NCI-H510A (cell line): ENCODE measurements around the gene ERBB2.
A peak's percentile ranks its signal among the peaks of the same experiment; 100 is the strongest.
"Not testable (repeated sequence)": the region's sequence is repeated elsewhere in the genome, so short reads cannot be mapped to it uniquely, and the experiment has no call there.

ENCODE experiments used
- DNase-seq: peaks from one replicate; lab custom pipeline; 2025; lab: John Stamatoyannopoulos, UW

Gene ERBB2

GRCh38 chr17:39745335-39746144 is 45.7 kb downstream of the ERBB2 start:
- DNase-seq: no peak

GRCh38 chr17:39746145-39746461 is 46.2 kb downstream of the ERBB2 start:
- no peak for DNase-seq

DNA sequence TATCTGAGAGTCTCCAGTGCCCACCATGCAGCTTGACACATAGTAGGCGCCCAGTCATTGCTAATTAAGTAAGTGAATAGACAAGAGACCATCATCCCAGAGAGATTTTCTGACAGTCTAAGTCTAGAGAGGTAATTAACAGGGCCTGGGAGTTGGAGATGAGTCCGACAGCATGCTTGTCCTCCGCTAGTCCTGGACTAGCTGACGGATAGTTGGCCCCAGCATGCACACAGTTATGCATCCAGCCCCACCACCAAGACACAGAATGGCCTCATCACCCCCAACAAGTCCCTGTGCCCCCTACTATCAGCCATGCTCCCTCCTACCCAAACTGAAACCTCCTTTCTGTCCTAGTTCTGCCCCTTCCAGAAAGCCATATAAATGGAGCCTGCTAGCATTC is 47.9 kb downstream of the ERBB2 start:
- DNase-seq: no peak

- DNase-seq: not testable (repeated sequence)
Measured at GRCh38 chr17:39748444-39749034, 48.7 kb downstream of the ERBB2 start.

GRCh38 chr17:39750131-39751015 is 50.5 kb downstream of the ERBB2 start:
- no peak for DNase-seq

DNA sequence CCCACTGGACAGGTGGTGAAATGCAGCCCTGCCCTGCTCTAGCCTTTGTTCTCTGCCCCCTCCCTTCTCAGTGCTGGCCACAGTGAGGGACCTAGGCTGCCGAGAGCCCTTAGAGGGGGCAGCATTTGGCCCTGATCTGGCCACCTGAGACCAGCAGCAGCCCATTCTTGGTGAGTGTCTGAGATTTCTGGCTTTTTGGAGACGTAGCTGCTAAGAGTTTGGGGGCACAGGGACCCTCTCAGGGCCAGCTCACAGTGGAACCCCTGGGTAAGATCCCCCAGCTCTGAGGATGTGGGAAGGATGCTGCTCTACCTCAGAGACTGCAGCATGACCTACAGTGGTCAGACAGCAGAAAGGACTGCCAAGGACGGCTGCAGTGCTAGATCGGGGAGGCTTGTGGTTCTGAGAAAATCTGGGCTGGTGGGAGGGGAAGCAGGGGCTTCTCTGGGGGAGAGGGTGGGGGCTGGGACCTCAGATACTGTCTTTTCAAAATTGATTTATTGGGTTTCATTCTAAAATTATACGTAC is 51.2 kb downstream of the ERBB2 start:
- no peak for DNase-seq

DNA sequence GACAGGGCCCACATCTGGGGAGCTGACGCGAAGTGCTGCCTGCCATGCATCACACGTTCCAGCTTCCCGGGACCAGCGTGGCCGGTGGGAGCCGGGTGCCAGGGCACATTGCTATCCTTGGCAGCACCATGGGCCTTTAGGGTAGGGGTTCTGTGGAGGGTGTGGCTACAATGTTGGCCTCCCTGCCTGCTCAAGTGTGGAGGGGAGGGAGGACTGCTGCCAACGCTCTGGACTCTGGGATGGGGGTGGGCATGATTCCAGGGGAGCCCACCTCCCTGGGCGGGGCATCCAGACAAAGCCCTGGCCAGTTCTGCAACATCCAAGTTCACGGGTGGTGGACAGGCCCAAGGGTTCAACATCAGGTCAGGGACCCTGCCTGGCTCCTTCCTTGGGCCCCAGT is 51.8 kb downstream of the ERBB2 start:
- no peak for DNase-seq

DNA sequence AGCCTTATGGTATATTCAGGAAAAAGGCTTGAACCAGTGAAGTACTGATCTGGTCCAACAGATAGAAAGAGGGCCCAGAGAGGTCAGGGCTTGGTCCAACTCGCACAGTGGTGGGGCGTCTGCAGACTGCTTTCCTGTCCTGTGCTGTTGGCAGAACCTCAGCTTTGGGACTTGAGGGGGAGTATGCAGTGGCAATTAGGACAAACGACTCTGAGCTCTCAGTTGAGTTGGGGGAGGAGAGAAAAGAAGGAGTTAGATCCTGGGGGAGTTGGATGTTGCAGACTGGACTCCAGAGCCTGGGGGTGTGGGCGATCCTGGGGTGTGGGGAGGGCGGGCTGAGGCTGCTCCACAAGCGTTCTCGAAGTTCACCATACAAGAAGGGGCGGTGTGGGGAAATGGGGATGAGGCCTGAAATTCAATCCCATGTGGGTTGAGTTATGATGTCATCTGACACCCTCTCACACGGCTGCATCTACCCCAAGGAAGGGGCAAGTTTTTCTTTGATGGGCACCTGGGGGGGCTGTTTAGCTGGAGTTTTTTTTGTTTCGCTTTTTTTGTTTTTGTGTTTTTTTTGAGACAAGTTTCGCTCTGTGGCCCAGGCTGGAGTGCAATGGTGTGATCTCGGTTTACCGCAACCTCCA is 52.5 kb downstream of the ERBB2 start:
- no peak for DNase-seq

GRCh38 chr17:39753514-39754160 is 53.8 kb downstream of the ERBB2 start:
- DNase-seq: peak; percentile 34

DNA sequence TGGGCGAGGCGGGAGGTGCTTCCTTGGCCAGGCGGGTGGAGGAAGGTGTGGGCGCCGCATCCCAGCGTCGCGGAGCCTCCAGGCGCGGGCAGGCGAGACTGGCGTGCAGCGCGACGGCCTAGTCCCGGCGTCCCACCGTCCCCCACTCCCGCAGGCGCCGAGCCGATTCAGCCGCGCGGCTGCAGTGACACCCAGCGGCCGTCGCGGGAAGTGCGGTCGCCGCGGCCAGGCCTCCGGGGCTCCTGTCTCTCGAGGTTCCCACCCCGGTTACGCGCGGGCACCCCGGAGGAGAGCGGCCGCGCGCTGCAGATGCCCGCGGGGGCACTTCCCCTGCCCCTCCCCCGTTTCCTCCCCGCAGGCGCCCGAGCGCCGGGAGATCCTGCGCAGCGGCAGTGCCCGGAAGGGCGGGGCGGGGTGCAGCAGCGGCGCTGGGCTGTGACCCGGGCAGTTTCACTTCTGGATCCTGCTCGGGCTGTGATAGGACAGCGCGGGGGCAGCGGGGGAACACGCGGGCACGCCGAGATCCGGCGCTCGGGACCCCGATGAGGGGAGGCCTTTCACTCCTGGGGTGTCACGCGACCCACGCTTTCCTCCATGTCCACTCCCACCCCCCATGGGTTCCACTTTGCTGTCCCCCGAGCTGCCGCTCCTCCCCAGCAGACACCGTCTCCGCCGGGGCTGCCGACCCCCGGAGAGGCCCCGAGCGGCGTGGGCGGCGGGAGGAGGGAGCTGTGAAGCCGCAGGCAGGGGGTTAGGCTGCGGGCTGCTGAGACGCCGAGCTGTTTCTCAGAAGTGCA is 54.5 kb downstream of the ERBB2 start:
- DNase-seq: peak; percentile 87

- DNase-seq: no peak
Measured at GRCh38 chr17:39754958-39755553, 55.2 kb downstream of the ERBB2 start.

DNA sequence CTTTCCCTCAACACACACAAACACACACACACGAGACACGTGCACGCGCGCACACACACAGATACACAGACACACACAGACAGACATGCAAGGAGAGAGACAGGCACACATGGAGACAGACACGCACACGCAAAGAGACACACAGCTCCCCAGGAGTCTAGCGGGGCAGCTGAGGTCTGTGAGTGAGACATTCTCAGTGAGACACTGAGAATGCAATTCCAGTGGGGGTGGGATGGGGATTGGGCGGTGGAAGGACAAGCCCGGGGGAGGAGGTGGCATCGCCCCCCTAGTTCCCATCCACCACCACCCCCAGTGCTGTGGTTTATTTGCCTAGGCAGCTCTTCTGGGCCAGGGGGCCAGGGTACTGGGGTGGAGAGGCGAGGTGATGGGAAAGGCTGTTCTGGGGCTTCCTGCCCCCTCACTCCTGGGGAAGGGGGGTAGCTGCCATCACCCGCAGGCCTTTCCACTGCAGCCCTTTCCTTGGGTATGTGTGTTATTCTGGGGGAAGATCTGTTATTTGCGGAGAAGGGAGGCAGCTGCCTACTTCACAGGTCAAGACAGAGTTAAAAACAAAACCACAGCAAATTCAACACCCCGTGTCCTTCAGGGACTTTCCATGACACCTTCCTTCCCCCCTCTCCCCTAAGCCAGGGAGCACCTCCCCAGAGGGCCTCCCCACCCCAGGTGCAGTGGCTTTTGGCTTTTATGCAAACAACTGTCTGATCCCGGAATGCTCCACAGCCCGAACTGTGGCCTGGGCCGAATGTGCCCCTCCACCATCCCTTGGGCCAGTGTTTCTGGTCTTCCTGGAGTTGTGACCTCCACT is 55.9 kb downstream of the ERBB2 start:
- no peak for DNase-seq

- DNase-seq: no peak
Measured at GRCh38 chr17:39756380-39757079, 56.7 kb downstream of the ERBB2 start.

GRCh38 chr17:39757176-39757662 is 57.4 kb downstream of the ERBB2 start:
- DNase-seq: no peak

DNA sequence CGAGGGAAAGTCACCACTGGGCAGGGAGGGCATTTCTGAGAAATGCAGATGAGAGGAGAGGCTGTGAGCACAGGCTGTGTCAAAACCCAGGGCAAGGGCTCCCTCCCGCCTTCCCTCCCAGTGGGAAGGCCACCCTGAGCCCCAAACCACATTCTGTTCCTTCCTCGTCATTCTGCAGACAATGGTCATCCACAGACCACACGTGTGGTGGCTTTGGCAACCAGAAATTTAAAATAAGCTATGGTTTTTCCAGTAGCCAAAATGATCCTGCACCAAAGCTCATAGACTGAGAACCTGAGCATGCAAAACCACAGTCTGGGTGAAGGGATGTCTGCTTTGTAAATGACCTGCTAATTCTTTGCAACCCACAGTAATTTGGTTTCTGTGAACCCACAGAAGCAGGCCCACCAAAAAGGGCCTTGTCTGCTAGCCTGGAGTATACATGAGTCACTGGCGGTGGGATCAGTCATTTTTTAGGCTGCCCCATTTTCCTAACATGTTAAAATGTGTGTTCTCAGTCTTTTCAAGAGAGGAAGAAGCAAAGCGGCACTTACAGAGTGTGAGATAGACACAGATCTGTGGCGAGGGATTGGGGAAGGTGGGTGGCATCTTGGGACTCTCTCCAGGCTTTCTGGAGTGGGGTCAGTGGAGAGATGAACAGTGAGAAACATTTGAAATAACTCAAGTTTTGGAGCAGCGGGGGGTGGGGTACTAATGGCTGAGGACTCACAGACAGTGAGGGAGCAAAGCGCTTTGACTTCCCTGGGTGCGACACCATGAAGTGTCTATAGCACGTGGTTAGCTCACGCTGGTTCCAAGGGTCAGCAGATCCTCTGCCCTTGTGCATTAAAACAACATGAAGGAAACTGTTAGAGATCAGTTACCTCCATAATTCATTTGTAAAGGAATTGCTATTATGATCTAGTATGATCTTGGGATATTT is 58.3 kb downstream of the ERBB2 start:
- DNase-seq: no peak

DNA sequence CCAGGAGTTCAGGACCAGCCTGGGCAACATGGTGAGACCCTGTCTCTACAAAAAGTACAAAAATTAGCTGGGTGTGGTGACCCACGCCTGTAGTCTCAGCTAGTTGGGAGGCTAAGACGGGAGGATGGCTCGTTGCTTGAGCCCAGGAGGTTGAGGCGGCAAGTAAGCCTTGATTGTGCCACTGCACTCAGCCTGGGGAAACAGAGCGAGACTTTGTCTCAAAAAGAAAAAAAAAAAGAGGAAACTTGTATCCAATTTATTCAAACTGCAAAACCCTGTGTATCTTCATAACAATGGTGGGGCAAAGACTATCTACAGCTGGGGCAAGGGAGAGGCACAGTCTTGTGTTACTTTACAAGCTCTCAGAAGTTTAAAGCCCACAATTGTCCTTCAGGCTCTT is 59.3 kb downstream of the ERBB2 start:
- no peak for DNase-seq

DNA sequence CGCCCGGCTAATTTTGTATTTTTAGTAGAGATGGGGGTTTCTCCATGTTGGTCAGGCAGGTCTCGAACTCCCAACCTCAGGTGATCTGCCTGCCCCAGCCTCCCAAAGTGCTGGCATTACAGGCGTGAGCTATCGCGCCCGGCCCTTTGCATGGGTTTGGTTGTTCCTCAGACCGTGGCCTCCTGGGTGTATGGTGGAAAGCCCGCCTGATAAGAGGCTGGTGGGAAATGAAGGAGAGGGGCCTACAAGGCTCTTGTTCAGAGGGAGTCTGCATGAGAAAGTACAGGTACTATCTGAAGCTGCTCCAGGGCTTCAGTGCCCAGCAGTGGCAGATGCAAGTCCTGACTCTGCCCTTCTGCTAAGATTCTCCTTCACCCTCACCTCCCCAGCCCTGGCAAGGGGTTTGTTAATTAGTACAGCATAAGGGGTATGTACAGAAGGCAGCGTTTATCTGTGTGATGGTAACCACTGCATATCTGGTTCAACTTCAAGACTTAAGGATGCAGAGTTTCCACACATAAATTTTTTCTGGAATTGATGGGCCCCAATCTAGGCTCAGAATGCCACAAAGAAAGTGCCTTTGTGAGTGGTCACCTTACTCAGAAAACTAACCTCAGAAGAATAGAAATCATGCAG is 62.1 kb downstream of the ERBB2 start:
- no peak for DNase-seq
